ENCODE results near the gene PLEKHO1.
A peak's percentile ranks its signal among the peaks of the same experiment; 100 is the strongest.

The PLEKHO1 gene

DNA sequence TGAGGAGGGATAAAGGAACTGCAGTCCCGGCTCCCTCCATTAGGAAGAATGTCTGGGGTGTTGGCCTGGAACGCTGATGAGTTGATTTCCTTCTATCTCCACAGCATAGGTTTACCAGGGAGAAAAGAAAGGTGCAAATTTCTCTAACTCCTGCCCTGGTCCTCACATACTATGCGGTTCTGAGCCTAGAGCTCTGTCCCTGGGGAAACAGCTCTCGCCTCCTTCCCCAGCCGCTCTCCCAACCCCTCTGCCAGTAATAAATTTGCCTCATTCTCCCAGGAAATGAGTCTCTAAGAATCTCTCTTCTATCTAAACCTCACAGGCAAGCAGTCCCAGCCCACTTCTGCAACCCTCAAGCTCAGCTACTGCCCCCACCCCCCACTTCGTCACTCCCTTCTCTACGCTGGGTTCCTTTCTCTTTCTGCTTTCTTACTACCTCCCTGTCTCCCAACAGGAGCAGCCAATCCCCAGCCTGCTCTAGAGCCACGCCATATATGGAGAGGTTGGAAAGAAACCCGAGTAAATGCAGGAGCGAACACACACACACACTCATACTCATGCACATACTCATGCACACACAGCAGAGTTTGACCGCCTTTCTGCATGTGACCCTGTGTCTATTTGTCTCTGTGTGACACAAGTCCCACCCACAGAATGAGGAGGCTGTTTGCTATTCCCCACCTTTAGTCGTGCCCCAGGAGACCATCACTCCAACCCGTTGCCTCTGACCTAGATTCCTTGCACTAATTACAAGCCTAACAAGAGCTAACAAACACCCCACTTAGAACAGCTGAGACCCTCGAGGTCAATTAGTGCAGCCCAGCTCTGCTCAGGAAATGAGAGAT is 13.4 kb downstream of the PLEKHO1 start:
- TF ChIP-seq, protein P1, sequence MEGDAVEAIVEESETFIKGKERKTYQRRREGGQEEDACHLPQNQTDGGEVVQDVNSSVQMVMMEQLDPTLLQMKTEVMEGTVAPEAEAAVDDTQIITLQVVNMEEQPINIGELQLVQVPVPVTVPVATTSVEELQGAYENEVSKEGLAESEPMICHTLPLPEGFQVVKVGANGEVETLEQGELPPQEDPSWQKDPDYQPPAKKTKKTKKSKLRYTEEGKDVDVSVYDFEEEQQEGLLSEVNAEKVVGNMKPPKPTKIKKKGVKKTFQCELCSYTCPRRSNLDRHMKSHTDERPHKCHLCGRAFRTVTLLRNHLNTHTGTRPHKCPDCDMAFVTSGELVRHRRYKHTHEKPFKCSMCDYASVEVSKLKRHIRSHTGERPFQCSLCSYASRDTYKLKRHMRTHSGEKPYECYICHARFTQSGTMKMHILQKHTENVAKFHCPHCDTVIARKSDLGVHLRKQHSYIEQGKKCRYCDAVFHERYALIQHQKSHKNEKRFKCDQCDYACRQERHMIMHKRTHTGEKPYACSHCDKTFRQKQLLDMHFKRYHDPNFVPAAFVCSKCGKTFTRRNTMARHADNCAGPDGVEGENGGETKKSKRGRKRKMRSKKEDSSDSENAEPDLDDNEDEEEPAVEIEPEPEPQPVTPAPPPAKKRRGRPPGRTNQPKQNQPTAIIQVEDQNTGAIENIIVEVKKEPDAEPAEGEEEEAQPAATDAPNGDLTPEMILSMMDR (conservative IDR thresholded peaks at IDR 0.05; ENCODE audit: low read depth, low read length): peak; percentile 8
- H3K4me3 ChIP-seq (ENCODE audit: low read depth, low read length): peak overlapping the region; percentile 27
- peak; percentile 100 for DNase-seq (ENCODE audit: low read depth)

GRCh38 chr1:150164224-150164623 is 14.5 kb downstream of the PLEKHO1 start:
- H3K4me3 ChIP-seq (ENCODE audit: low read depth, low read length): no peak overlapping the region
- TF ChIP-seq, protein P1 (conservative IDR thresholded peaks at IDR 0.05; ENCODE audit: low read depth, low read length): no peak
- no peak for DNase-seq (ENCODE audit: low read depth)

GRCh38 chr1:150164779-150165178 is 15.1 kb downstream of the PLEKHO1 start:
- TF ChIP-seq, protein P1 (conservative IDR thresholded peaks at IDR 0.05; ENCODE audit: low read depth, low read length): no peak
- DNase-seq (ENCODE audit: low read depth): no peak
- H3K4me3 ChIP-seq (ENCODE audit: low read depth, low read length): no peak overlapping the region

GRCh38 chr1:150165622-150166612 is 16.2 kb downstream of the PLEKHO1 start:
- no peak overlapping the region for H3K4me3 ChIP-seq (ENCODE audit: low read depth, low read length)
- TF ChIP-seq, protein P1 (conservative IDR thresholded peaks at IDR 0.05; ENCODE audit: low read depth, low read length): peak; percentile 93
- peak; percentile 67 for DNase-seq (ENCODE audit: low read depth)

DNA sequence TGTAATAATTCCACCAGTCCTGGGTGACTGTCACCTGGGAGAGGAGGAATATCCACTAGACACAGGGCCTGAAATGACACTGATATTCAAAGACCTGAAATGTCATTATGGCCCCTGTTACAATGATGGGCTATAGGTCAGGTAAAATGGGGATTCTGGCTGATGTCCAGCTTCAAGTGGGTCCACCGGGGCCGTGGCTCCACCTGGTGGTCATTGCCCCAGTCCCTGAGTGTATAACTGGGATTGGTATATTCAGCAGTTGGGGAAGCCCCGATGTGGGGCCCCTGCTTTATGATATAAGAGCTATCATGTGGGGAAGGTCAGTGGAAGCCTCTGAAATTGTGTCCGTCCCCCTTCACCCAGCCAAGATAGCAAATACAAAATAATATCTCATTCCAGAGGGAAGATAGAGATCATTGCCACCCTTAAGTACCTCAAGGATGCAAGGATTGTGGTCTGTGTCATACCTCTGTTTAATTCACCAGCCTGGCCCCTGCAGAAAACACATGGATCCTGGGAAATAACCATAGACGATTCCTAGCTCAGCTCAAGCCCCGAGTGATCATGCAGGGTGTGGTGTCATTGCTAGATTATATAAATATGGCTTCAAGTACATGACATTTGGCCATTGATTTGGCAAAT is 19.4 kb downstream of the PLEKHO1 start:
- TF ChIP-seq, protein P1 (conservative IDR thresholded peaks at IDR 0.05; ENCODE audit: low read depth, low read length): peak; percentile 95
- DNase-seq (ENCODE audit: low read depth): peak; percentile 75
- H3K4me3 ChIP-seq (ENCODE audit: low read depth, low read length): no peak overlapping the region

DNA sequence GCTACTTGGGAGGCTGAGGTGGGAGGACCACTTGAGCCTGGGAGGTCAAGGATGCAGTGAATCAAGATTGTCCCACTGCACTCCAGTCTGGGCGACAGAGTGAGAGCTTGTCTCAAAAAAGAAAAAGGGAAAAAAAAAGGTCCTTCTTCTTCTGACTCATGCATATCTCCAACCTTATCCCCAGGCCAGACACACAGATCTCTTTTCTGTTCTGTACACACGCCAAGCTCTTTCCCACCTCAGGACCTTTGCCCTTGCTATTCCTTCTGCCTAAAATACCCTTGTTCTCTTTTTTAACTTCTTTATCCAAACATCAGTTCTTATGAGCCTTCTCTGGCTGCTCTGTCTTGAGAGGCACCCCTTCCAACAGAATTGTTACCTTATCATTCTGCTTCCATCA is 22.1 kb downstream of the PLEKHO1 start:
- no peak for DNase-seq (ENCODE audit: low read depth)
- no peak overlapping the region for H3K4me3 ChIP-seq (ENCODE audit: low read depth, low read length)
- TF ChIP-seq, protein P1 (conservative IDR thresholded peaks at IDR 0.05; ENCODE audit: low read depth, low read length): no peak

Measured in choroid plexus epithelial cell (primary cell).